Glomerular visceral epithelial cell (primary cell): ENCODE data around the gene DDX46.
"Not testable (repeated sequence)": the region's sequence is repeated elsewhere in the genome, so short reads cannot be mapped to it uniquely, and the experiment has no call there.

Experiments
- DNase-seq: peaks from one replicate; pipeline ENCODE4 v3.0.0-alpha.2; 2016; ENCODE audit errors: extremely low spot score

DDX46 gene

DNA sequence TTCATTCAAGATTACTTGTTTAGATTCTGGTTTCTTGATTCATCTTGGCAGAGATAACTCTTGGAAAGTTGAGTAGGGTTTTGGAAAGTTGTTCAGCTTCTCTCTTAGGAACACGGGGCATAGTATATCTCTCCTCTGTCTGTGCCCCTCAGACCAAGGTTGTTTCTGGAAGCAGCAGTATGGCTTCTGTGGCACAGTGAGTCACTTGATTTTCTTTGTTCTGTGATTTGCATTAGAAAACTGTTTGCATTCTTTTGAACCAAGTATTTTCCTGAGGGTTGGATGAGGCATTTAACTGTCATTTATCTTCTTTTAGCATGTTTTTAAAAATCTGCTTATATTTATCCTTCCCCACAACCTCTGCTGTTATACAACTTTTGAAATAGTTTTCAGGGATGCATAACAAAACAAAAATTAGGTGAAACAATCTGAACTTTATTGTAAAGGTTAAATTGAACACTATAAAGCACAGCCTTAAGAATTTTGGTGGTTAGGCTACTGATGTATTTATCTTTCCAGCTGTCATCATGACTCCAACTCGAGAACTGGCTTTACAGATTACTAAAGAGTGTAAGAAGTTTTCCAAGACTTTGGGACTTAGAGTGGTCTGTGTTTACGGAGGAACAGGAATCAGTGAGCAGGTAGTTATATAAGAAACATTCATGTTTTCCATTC lies 26.5 kb downstream of the DDX46 start:
- DNase-seq = no peak

- DNase-seq = no peak
Measured at GRCh38 chr5:134787692-134788091, 29.1 kb downstream of the DDX46 start.

- no peak for DNase-seq
Measured at GRCh38 chr5:134791580-134791979, 33.0 kb downstream of the DDX46 start.

GRCh38 chr5:134792286-134792685 lies 33.7 kb downstream of the DDX46 start:
- DNase-seq = no peak

DNA sequence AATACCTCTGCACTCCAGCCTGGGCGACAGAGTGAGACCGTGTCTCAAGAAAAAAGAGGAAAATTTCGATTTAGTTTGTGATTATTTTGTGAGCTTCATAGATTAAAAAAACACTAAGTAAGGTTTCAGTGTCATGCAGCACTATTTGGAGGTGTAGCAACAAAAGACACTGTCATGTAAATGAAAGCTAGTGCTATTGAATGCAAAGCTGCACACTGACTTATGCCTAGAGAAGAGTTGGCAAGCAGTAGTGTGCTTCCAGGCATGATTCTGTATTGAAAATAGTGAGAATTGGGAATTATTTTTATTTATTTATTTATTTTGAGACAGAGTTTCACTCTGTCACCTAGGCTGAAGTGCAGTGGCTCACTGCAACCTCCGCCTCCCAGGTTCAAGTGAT lies 34.5 kb downstream of the DDX46 start:
- DNase-seq = no peak

DNA sequence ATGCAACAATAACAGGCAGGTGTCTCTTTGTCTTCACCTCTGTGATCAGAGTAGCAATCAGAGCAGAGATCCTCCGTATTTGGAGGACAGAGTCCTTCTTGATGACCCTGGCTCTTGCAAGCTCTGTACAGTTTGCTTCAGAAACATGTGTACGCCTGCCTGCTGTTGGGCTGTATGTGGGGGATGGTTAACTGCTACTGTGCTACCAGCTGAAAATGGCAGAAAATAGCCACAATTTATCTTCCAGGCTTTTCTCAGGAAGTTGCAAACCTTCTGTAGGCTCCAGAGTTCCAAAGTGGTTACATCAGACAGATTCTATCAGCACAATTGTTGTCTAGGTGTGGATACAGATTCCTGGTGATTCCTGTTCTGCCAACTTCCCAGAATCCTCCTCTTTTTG lies 35.5 kb downstream of the DDX46 start:
- no peak for DNase-seq

GRCh38 chr5:134794819-134795218 lies 36.2 kb downstream of the DDX46 start:
- DNase-seq = no peak

DNA sequence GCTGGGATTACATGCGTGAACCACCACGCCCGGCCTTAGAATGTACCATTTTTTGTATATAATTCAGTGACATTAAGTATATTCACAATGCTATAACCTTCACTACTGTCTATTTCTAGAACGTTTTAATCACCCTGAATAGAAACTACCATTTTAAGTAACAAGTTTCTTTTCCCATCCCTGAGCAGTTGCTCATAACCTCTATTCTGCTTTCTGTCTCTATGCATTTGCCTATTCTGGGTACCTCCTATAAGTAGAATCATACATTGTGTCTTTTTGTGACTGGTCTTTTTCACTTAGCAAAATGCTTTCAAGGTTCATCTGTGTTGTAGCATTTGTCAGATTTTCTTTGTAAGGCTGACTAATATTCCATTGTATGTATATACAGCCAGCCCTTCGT lies 39.9 kb downstream of the DDX46 start:
- DNase-seq = no peak

DNA sequence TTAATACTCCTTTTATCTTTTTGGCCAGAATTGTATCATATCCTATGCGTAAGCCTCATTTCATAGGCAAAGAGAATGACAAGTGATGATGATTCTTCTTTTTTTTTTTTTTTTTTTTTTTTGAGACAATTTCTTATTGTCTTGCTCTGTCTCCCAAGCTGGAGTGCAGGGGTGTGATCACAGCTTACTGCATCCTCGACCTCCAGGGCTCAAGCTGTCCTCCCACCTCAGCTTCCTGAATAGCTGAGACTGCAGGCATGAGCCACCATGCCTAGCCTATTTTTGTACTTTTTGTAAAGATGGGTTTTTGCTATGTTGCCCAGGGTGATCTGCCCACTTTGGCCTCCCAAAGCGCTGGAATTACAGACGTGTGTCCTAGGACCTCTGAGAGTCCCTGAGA lies 45.2 kb downstream of the DDX46 start:
- no peak for DNase-seq

GRCh38 chr5:134813407-134813806 lies 54.8 kb downstream of the DDX46 start:
- no peak for DNase-seq

GRCh38 chr5:134813827-134814226 lies 55.2 kb downstream of the DDX46 start:
- DNase-seq = no peak

DNA sequence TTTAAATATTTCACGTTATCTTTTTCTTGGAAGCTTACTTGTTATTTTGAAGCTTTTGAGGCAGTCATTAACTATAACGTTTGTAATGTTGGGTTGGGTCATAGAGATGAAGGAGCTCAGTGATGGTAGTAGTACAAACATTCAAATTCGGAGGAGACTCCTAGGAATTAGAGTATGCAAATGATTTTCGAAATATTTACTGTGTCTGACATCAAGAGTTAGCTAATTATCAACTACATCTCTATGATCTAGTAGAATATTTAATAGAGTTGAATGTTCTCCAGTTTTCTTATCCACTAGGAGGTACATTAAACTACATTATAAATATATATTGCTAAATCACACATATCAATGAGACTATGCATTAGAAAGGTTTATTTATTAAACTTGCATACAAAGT lies 58.4 kb downstream of the DDX46 start:
- DNase-seq = no peak

GRCh38 chr5:134818776-134819175 lies 60.2 kb downstream of the DDX46 start:
- DNase-seq = no peak

- no peak for DNase-seq
Measured at GRCh38 chr5:134819407-134819963, 60.9 kb downstream of the DDX46 start.

GRCh38 chr5:134821841-134822240 lies 63.3 kb downstream of the DDX46 start:
- no peak for DNase-seq

GRCh38 chr5:134824681-134825080 lies 66.1 kb downstream of the DDX46 start:
- DNase-seq = no peak

DNA sequence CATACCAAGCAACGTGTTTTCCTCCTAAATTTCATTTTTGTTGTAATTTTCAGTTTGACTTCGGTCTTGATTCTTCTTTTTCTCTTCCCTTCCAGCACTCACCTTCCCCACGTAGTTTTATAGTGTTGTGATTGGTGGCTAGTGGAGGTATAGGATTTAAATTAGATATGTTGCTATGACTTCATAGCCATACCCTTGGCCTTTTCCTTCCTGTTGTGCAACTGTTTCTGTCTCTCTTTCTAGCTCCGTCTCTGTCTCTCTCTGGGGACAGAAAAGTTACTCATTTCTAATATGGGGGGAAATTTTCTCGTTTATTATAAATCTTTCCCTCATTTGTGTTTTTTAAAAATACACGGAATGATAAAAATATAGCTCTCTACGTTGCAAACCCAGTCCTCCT lies 66.6 kb downstream of the DDX46 start:
- no peak for DNase-seq

DNA sequence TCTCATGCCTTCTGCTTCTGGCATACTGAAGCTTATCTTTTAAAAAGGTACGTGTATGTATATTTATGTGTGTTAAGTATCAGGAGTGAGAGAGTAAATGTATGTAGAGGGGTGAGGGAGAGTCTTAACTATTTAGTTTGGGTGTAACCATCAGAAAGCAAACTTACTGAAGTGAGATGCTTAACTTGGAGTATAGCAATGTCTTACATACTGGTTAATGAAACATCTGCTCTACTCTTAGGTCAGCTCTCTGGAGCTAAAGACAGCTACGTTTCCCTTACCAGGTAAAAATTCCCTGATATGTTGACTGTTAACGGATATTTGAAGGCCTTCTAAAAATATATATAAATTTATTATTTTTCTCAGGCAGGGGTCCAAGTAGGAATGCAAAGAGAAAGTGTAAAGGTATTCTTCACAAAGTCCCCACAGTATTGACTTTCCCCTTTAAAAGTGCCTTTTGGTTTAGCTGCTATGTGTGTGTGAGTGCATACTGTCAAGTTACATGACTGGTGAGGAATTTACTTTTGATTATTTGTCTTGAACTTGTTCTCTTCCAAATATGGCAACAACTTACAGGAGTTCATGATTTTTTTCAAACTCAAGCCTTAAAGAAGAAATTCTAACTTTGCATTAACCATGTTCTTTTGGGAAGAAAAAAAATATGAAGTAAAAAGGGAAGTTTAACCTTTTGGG lies 74.9 kb downstream of the DDX46 start:
- no peak for DNase-seq

DNA sequence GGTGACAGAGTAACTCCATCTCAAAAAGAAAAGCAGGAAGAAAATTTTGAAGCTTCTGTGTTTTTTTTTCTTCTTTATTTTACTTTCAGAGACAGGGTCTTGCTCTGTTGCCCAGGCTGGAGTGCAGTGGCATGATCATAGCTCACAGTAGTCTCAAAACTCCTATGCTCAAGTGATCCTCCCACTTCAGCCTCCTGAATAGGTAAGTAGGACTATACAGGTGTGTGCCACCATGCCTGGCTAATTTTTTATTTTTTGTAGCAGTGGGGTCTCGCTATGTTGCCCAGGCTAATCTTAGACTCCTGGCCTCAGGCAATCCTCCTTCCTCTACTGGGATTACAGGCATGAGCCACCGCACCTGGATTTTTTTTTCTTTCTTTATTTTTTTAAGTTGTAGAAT lies 77.0 kb downstream of the DDX46 start:
- DNase-seq = no peak

- no peak for DNase-seq
Measured at GRCh38 chr5:134837530-134838181, 79.1 kb downstream of the DDX46 start.

GRCh38 chr5:134838361-134838760 lies 79.8 kb downstream of the DDX46 start:
- not testable (repeated sequence) for DNase-seq

- DNase-seq = no peak
Measured at GRCh38 chr5:134840811-134841210, 82.2 kb downstream of the DDX46 start.

- DNase-seq = no peak
Measured at GRCh38 chr5:134844252-134844651, 85.7 kb downstream of the DDX46 start.
